Stimulated activated CD8-positive, alpha-beta memory T cell treated with anti-CD3 and anti-CD28 coated beads, Interleukin-4, amount 100 ng/mL, for 24 hours (primary cell): ENCODE measurements around the gene WWOX.

Source experiments
- DNase-seq: peaks from one replicate; pipeline ENCODE4 v3.0.0-alpha.2; 2020; ENCODE audit warnings: low read depth

Gene WWOX

DNA sequence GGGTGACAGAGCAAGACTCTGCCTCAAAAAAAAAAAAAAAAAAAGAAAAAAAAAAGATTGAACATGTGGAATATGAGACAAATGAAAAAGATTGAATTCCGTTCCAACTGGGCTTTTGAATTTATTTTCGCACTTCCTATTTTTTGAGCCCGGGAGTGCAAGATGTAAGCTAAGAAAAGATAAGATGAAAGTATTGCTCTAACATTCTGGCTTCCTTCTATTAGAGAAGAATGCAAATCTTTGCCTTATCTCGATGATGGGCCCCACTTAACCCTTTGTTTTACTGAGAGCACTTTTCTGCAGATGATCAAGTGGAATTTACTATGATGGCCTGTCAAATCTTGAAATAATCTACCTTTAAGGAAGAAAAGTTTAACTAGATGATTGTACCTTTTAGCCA is 96.3 kb downstream of the WWOX start:
- no peak for DNase-seq

DNA sequence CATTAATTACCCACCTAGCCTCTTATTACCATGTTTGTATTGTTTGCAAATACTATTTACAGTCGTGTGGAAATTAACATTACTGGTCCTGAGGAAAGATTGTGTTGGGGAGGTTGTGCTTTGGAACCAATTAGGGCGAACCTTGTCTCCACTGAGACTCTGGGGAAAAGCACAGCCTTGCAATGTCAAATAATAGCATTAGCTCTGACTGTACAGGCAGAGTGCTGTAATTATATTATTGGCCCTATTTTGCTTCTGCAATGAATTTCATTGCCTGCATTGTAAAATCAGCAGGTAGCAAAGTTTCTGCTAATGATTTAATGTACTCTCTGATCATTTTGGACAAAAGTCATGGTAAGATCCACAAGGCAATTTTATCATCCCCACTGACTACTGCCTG is 97.0 kb downstream of the WWOX start:
- DNase-seq, result no peak

DNA sequence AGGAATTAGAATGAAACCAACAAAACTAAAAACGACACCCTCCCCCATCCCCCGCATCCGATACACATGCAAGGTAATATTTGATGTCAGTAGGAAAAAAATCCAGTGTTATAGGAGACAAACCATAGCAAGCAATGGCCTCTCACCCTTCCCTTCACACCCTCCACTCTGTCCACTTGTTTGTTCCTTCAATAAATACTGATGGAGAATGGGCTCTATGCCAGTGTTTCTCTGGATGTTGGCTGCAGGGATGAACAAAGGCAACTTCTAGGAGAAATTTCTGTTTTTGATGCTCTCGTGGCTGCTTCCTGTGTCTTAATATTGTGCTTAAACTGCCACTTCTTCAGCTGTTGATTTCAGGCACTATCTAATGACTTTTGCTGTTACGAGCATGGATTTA is 98.8 kb downstream of the WWOX start:
- DNase-seq, result no peak

DNA sequence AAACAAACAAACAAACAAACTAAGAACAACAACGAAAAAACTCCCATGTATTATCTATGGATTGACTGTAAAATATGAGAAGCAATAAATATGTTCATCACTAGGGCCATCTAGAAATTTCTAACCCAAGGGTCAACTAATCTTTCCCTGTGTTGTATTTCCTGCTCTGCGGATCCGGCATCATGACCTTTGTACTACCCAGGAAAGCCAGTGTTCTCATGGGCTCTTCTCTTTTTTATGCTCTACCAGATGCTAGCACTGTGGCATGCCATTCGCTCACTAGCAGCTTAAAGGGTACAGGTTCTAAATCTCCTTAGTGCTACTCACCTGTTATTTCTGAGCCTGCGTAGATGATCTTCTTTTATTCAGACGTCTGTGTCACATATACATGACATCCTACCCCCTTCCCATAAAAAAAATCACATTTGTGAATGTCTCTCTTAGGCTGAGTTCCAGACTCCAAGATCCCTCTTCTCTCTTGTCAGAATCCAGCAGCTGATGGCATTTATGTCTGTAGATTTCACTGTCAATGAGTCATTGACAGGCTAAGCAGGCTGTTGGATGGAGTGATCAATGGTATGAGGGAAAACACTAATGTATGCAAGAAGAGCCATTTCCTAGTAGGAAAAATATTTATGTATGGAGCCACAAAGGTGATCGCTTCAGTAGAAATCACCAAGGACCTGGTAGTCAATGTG is 100.0 kb downstream of the WWOX start:
- DNase-seq, result no peak

DNA sequence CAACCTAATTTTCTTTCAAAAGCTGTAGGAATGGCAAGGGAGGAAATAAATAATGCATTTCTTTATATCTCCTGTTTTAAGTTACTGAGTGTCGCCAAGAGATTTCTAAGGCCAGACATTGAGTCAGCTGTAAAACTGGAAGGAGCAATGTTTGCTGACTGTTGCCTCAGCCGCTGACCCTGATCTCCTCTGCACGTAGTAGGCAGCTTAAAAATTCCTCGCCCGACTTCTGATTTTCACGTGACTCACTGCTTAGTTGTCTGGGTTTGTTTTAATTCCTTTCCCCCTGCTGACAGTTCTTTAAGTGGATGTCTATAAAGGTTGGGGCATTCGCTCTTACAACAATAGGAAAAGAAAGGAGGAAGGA is 100.6 kb downstream of the WWOX start:
- no peak for DNase-seq

DNA sequence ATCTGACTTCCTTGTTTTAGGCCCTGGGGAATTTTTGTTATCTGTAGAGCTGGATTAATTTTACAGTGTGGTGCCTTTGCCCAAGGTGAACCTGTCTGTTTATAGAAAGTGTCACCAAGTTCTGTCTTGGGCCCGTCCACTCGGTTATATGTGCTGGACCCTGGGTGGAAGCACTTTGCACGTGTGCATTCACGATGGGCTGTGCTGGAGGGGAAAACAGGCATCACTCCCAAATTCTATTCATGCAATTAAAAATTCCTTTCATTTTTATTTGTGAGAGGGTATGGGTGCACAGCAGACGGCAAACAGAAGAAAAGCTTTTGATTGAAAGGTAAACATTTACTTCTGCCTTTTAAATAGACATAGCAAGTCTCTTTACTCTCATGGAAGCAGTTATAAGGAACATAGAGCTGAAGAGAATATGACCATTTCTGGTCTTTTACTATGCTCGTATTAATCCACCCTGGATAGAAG is 101.2 kb downstream of the WWOX start:
- no peak for DNase-seq

DNA sequence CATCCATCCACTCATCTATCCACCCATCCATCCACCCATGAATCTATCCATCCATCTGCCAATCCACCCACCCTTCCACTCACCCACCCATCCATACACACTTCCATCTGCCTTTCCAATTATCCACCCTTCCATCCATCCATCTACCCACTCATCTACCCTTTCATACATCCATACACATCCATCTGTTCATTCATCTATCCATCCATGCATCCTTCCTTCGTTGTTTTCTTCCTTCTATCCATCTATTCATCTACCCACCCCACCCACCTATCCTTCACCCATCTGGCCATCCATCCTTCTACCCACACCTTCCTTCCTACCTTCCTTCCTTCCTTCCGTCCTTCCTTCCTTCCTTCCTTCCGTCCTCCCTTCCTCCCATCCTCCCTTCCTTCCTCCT is 106.1 kb downstream of the WWOX start:
- no peak for DNase-seq

DNA sequence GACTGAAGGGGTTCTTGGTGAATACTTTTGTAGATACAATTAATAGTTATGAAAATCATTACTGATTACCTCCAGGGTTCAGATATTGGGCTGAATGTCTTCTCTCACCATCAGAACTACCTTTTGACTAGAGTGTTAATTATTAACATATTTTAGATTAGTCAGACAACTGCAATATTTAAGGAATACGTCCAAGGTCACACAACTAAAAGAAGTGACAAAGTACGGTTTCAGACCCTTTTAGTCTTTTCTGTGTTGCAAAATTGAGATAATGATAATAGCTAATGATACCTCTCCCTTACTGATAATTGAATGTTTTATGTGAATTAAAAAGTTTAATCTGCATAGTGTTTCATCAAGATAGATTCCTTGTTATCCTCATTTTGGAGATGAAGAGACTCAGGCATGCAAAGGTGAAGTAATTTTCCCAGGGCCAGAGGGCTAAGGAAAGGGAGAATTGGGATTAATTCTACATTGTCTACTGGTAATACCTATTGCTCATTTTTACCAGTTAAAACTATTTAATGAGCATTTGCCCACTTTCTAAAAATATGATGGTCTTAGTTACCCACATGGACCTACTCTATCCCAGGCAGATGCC is 107.3 kb downstream of the WWOX start:
- DNase-seq, result no peak

DNA sequence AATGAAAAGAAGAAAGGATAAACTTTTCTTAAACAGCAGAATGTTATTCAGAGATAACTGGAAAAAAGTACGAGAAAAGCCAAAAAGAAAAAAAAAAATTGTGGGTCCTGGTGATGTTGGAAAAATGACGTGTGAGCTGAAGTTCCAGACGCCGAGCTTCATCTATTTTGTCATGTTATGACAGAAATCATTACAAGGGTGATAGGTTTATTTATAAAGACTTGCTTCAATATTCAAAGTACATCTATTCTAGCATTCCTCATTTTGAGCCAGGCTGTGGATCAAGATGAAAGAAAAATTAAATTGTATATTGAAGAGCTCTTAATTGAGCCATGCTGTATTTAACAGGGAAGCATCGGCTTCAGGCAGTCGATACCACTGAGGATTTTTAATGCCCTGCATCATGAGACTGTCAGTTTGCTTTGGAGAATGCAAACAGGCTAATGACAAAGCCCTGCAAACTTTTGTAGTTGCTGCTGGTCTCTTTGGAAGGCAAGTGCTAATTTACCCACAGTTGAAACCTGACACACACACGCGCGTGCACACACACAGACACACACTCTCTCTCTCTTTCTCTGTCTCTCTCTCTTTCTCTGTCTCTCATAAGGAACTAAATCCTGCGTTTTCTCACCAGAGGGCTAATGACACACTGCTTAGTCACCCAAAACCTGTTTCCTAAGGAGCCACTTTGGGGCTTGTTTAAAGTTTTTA is 110.7 kb downstream of the WWOX start:
- no peak for DNase-seq

DNA sequence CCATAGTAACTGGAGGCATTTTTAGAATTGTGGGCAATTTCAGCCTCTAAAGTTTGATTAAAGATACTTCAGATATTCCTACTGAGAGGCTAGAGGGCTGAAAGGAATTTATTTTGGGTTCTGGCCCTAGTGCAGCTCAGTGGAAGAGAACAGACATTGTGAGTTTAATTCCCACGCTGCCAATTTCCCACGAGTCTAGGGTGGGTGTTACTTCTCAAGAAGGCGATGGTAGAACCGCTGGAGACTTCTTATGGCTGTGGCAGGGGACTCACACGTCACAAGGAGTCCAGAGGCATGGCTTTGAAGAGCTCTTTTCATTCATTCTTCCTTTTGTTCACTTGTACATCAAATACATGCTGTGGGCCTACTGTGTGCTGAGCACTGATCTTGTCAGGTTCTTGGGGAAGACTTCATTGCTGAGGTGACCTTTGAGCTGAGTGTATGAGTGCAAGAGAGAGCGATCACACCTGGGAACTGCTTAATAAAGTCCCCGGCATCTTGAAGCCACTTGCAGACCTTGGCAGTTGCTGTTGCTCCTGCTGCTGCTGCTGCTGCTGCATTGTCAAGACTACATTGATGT is 111.7 kb downstream of the WWOX start:
- no peak for DNase-seq

DNA sequence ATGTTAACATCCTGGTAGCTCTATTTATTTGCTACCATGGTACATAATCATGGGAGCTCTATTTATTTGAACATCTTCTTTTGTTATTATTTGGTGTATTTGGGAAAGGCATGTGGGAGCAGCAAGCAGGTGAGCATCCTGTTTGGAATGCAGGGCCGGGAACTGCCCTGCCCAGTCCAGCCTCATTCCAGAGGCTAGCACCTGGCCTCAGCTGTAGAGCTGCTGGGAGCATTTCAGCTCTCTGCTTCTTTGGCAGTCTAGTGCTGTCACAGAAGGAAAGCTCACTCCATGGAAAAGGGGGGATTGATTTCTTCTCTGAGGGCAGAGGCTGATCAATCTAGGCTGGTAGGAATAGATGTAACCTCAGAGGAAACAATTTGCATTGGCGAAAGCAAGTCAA is 112.5 kb downstream of the WWOX start:
- DNase-seq, result no peak

DNA sequence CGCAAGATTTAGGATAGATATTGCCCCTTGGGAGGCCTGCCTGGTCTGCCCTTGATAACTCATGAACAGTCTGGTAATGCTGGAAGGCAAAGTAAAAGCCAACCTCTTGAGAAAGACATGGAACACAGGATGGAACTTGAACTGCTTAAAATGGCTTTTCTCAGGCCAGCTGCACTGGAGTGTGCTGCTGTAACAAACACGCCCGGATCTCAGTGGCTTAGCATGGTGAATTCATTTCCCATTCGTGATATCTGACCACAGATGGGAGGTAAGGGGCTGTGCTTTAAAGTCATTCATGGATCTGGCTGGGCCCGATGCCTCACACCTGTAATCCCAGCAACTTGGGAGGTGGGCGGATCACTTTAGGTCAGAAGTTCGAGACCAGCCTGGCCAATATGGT is 113.2 kb downstream of the WWOX start:
- DNase-seq, result no peak

DNA sequence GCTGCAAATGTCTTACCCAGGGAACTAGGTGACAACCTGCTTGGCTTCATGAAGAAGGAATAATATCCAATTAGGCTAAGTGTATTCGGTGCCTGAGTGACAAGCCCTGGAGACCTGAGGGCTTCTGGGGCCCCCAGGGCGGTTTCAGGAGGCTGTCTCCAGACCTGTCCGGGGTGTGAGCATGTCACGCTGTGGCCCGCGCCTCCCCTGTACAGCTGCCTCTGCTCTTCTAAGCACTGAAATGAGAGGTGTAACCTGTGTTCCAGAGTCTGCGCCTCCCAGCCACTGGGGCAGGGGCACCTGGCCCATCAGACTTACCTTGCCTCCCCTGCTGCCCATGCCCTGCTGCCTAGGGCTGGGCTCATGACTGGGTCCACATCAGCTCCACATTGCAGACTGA is 114.3 kb downstream of the WWOX start:
- DNase-seq, result no peak

DNA sequence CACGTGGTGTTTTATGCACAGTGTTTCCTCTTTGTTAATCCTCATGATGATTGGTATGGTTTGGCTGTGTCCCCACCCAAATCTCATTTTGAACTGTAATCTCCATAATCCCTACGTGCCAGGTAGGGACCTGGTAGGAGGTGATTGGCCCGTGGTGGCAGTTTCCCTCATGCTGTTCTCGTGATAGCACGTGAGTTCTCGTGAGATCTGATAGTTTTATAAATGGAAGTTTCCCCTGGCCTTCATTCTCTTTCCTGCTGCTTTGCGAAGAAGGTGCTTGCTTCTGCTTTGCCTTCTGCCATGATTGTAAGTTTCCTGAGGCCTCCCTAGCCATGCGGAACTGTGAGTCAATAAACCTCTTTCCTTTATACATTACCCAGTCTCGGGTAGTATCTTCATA is 115.8 kb downstream of the WWOX start:
- DNase-seq, result no peak

DNA sequence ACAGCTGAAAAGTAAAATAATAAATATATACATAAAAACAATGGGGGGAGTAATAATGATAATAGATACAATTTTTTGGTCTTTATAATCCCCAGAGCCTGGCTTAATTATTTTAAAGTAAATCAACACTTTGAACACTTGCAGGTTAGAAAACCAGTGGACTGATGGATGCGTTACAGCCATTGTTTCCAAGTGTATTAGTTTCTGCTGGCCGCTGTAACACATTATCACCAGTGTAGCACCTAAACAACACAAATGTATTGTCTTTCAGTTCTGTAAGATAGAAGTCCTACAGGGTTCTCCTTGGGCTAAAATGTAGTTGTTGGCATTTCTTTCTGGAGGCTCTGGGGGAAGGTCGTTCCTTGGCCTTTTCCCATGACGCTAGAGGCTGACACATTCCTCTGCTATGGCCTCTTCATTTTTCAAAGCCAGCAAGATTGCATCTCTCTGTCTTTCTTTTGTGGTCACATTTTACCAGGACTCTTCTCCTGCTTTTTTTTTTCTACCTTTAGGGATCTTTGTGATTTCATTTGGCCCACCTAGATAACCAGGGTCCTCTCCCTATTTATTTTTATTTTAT is 116.8 kb downstream of the WWOX start:
- DNase-seq, result no peak

DNA sequence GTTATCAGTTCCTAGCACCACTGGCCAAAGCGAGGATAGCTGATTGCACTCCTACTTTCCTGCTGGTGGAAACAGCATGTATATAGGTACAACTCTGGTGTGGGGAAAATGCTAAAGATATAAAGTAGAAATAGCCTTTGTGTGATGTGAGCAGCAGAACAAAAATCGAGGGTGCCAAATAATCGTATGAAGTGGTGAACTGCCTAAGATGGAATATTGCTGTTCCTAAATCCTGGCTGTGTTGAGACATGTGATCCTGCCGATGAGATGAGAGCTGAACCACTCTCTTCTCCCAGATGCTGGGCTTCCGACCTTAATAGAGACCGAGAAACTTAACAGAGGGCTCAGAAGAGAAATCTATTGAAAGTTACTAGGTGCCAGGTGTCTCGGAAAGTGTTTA is 117.8 kb downstream of the WWOX start:
- DNase-seq, result no peak

DNA sequence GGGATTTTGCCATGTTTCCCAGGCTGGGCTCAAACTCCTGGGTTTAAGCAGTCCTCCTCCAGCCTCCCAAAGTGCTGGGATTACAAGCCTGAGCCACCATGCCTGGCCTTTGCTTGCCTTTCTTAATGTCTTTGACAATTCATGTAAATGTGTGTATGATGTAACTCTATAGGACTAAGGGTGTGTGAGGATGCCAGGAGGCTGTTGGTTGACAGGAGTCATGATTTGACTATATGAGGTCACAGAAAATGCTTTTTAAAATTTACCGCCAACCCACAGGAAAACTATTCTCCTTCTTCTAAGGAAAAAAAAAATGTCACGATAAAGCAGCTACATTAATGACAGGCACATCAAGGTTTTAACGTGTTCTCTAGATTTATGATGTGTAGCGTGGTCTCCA is 118.8 kb downstream of the WWOX start:
- no peak for DNase-seq

DNA sequence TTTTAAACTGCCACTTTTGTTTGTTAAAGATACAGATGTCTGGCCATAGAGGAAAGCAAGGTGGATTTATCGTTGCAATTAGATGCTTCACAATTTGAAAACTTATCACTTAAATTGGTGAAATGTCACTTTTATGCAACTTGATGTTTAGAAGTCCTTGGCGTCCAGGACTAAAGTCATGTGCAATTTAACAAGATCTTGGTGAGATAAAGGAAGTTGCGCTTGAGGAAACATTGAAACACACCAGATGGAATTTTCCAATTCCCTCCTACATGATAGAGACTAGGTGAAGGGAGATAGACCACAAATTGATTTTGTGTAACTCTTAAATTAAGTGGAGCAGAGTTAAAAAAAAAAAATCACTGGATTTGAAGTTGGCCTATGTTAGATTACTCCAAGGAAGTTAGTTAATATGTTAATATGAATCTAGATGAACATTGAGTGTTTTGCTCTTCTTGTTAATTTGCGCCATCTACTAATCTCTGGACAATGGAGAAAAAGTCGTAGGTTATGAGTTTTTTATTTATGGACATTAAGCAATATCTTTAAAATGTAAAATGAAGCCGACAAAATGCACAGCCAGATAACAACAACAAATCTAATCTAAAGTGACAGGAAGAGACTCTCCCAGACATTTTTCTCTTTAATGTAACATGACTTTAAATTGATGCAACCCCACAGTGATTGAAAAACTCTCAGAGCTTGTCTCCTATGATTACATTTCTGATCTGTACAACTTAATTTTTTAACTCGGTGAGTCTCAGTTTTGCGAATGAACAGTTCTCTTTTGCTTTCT is 119.6 kb downstream of the WWOX start:
- no peak for DNase-seq

DNA sequence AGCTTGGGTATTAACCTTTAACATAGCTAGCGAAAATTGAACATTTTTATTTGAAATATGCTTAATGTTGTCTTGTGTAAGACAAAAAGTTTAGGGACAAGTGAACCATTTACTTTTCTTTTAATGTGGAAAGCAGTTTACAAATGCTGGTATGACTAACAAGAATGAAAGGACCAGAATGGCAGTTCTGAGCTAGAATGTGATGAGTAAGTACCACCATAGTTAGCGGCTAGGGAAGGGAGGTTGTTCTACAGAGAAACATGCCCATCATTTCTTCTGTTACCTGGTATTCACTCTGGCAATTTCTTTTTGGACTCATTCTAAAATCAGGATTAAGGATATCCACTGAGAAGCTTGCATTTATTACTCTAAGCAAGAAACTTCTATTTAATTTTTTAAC is 121.1 kb downstream of the WWOX start:
- DNase-seq, result no peak

DNA sequence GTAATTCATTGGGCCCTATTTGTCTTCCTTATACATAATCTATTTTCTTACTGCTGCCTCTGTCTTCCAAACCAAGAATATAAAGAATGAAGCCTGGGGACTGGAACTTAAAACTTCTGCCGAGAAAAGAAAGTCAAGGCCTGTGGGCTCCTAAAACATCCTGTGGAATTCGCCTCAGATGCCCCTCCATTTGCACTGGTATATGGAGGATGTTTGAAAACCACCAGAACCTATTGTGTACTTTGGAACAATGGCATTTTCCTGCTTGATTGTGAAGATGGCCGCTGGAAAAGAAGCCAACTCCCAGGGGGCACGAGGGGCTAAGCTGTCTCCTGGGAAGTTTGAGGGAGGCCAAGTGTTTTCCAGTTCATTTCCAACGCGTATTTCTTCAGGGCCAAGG is 122.4 kb downstream of the WWOX start:
- DNase-seq, result no peak

DNA sequence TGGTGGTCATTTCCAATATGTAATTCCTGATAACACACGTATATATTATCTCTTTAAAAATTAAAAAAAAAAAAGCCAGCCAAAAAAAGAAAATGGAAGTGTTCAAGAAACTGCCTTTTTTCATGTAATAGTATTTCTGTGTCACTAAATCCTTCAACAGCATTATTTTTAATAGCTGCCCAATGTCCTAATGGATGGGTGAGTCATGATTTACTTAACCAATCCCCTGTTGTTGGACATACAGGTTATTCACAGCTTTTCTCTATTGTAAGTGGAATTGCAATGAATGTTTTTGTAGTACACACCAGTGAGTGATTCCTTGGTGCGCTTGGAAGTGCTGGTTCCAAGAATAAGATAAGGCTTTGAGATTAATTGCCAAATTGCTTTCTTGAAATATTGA is 124.9 kb downstream of the WWOX start:
- DNase-seq, result no peak

DNA sequence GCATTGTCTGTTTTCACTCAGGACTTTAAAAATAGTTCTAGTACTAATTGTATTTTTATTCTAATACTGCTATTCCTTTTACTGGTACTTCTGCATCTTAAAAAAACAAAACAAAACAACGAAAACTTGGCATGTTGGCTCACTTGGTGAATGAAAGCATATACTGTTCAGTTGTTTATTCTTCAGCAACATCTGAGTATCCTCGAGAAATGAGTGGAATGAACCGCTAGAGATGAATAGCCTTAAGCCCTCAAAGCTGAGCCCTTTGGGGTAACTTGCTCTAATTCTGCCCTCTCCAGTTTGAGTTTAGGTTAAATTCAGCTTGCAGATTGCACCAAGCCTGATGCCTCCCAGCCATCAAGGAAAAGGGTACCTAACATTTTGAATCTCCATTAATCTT is 126.5 kb downstream of the WWOX start:
- no peak for DNase-seq
